Effector memory CD8-positive, alpha-beta T cell (primary cell): Measurements from ENCODE around the gene CCT3.

Source experiments
- ATAC-seq: fragments of 150-1000 bp; cut with Tn5 transposase; replicated peaks from 2 replicates; pipeline ENCODE4 v1.10.0; 2021; ENCODE audit warnings: mild to moderate bottlenecking, moderate library complexity
- DNase-seq, 3 experiments: peaks; one replicate each; pipeline ENCODE4 v3.0.0; 2021
- H3K27ac Mint-ChIP-seq, 2 donors: one replicate each; pipeline ENCODE4 v1.8.0; 2022; ENCODE audit warnings: mild to moderate bottlenecking in 2 of 2, mixed read lengths in 2 of 2, moderate library complexity in 2 of 2
- H3K27me3 Mint-ChIP-seq, 2 donors: one replicate each; pipeline ENCODE4 v1.8.0; 2022; ENCODE audit warnings: mixed read lengths in 2 of 2
- H3K36me3 Mint-ChIP-seq: one replicate; pipeline ENCODE4 v1.8.0; 2022; ENCODE audit warnings: mild to moderate bottlenecking, moderate library complexity, mixed read lengths; ENCODE audit not compliant: insufficient read depth
- H3K4me1 Mint-ChIP-seq, 2 donors: one replicate each; pipeline ENCODE4 v1.8.0; 2022; ENCODE audit warnings: low read depth in 2 of 2, mixed read lengths in 2 of 2
- H3K4me3 Mint-ChIP-seq, 2 donors: one replicate each; pipeline ENCODE4 v1.8.0; 2022; ENCODE audit warnings: mild to moderate bottlenecking in 2 of 2, mixed read lengths in 2 of 2, moderate library complexity in 2 of 2
- H3K9me3 Mint-ChIP-seq, 2 donors: one replicate each; pipeline ENCODE4 v1.8.0; 2022; ENCODE audit warnings: mixed read lengths in 2 of 2

Gene CCT3

GRCh38 chr1:156293098-156293434, 45.0 kb downstream of the CCT3 start:
- peaks cover 12 to 16% of the 10 kb centered on the region in 2 donors for H3K4me1 Mint-ChIP-seq
- no peak for ATAC-seq
- peaks cover 13% of the 10 kb centered on the region for H3K36me3 Mint-ChIP-seq
- no peak overlapping the region for H3K4me3 Mint-ChIP-seq
- peak overlapping the region in 1 of 2 donors; percentile 28 for H3K27ac Mint-ChIP-seq
- no peaks in the 10 kb centered on the region for H3K9me3 Mint-ChIP-seq
- H3K27me3 Mint-ChIP-seq = no peaks in the 10 kb centered on the region
- DNase-seq = no peak

GRCh38 chr1:156291226-156292061, 46.6 kb downstream of the CCT3 start:
- no peaks in the 10 kb centered on the region for H3K27me3 Mint-ChIP-seq
- peaks cover 15% of the 10 kb centered on the region for H3K36me3 Mint-ChIP-seq
- no peak overlapping the region for H3K4me3 Mint-ChIP-seq
- DNase-seq = no peak
- H3K9me3 Mint-ChIP-seq = no peaks in the 10 kb centered on the region
- H3K27ac Mint-ChIP-seq = peak overlapping the region in 1 of 2 donors; percentile 17
- peaks cover 12 to 16% of the 10 kb centered on the region in 2 donors for H3K4me1 Mint-ChIP-seq
- ATAC-seq = peak; percentile 40

- Mint-ChIP-seq H3K4me3 (no peak overlapping the region), H3K27ac (no peak overlapping the region), H3K36me3 (peaks cover 19% of the 10 kb centered on the region), H3K9me3 (no peaks in the 10 kb centered on the region), H3K27me3 (no peaks in the 10 kb centered on the region), H3K4me1 (peaks cover 5 to 11% of the 10 kb centered on the region in 2 donors)
- no peak for ATAC-seq
- DNase-seq = no peak
Measured at GRCh38 chr1:156289857-156290256, 48.2 kb downstream of the CCT3 start.

GRCh38 chr1:156286061-156286460, 52.0 kb downstream of the CCT3 start:
- Mint-ChIP-seq H3K36me3 (peaks cover 25% of the 10 kb centered on the region), H3K4me1 (peaks cover 18 to 26% of the 10 kb centered on the region in 2 donors), H3K9me3 (no peaks in the 10 kb centered on the region), H3K27ac (no peak overlapping the region), H3K4me3 (peak overlapping the region in 1 of 2 donors; percentile 23), H3K27me3 (no peaks in the 10 kb centered on the region)
- DNase-seq (no peak), ATAC-seq (no peak)

- no peak for DNase-seq
- no peak overlapping the region for H3K27ac Mint-ChIP-seq
- peaks cover 25% of the 10 kb centered on the region for H3K36me3 Mint-ChIP-seq
- no peak for ATAC-seq
- H3K9me3 Mint-ChIP-seq = no peaks in the 10 kb centered on the region
- no peaks in the 10 kb centered on the region for H3K27me3 Mint-ChIP-seq
- H3K4me1 Mint-ChIP-seq = peaks cover 23 to 30% of the 10 kb centered on the region in 2 donors
- no peak overlapping the region for H3K4me3 Mint-ChIP-seq
Measured at GRCh38 chr1:156285437-156285836, 52.7 kb downstream of the CCT3 start.

- Mint-ChIP-seq H3K27me3 (no peaks in the 10 kb centered on the region), H3K9me3 (no peaks in the 10 kb centered on the region), H3K36me3 (peaks cover 25% of the 10 kb centered on the region), H3K4me1 (peaks cover 26 to 33% of the 10 kb centered on the region in 2 donors), H3K4me3 (no peak overlapping the region), H3K27ac (no peak overlapping the region)
- DNase-seq = no peak
- no peak for ATAC-seq
Measured at GRCh38 chr1:156284757-156285156, 53.3 kb downstream of the CCT3 start.

GRCh38 chr1:156284112-156284511, 54.0 kb downstream of the CCT3 start, which contains the start of gene TMEM79:
TMEM79 (plus strand) TSS chr1:156284325; CDS start chr1:156285227, 902 bp downstream.
- DNase-seq = no peak
- peak within 1 kb of the TSS; percentile 94 to 98 for H3K27ac Mint-ChIP-seq
- peaks cover 26 to 33% of the 10 kb centered on the region in 2 donors for H3K4me1 Mint-ChIP-seq
- H3K9me3 Mint-ChIP-seq = no peaks in the 10 kb centered on the region
- ATAC-seq = no peak
- H3K4me3 Mint-ChIP-seq = peak within 1 kb of the TSS; percentile 89 to 99
- H3K36me3 Mint-ChIP-seq = peaks cover 25% of the 10 kb centered on the region
- no peaks in the 10 kb centered on the region for H3K27me3 Mint-ChIP-seq

GRCh38 chr1:156283521-156283920, 54.6 kb downstream of the CCT3 start:
- peaks cover 25% of the 10 kb centered on the region for H3K36me3 Mint-ChIP-seq
- DNase-seq (no peak), ATAC-seq (no peak)
- H3K4me1 Mint-ChIP-seq = peaks cover 26 to 33% of the 10 kb centered on the region in 2 donors
- H3K9me3 Mint-ChIP-seq = no peaks in the 10 kb centered on the region
- H3K27me3 Mint-ChIP-seq = no peaks in the 10 kb centered on the region
- H3K4me3 Mint-ChIP-seq = peak overlapping the region; percentile 89 to 99
- H3K27ac Mint-ChIP-seq = peak overlapping the region; percentile 94 to 98

GRCh38 chr1:156282479-156283222, 55.4 kb downstream of the CCT3 start, which contains the start of gene SMG5:
SMG5 (minus strand) TSS chr1:156282825; CDS start chr1:156282680, 145 bp downstream.
- ATAC-seq (peak; percentile 92), DNase-seq (peak; percentile 93)
- peak within 1 kb of the TSS; percentile 89 to 99 for H3K4me3 Mint-ChIP-seq
- peaks cover 32% of the 10 kb centered on the region for H3K36me3 Mint-ChIP-seq
- H3K9me3 Mint-ChIP-seq = no peaks in the 10 kb centered on the region
- H3K27me3 Mint-ChIP-seq = no peaks in the 10 kb centered on the region
- H3K27ac Mint-ChIP-seq = peak within 1 kb of the TSS; percentile 94 to 98
- H3K4me1 Mint-ChIP-seq = peaks cover 26 to 33% of the 10 kb centered on the region in 2 donors

- no peak for ATAC-seq
- peaks cover 38% of the 10 kb centered on the region for H3K36me3 Mint-ChIP-seq
- peaks cover 26 to 33% of the 10 kb centered on the region in 2 donors for H3K4me1 Mint-ChIP-seq
- no peaks in the 10 kb centered on the region for H3K27me3 Mint-ChIP-seq
- no peaks in the 10 kb centered on the region for H3K9me3 Mint-ChIP-seq
- H3K27ac Mint-ChIP-seq = peak overlapping the region; percentile 94 to 98
- DNase-seq = no peak
- peak overlapping the region; percentile 89 to 99 for H3K4me3 Mint-ChIP-seq
Measured at GRCh38 chr1:156281693-156282478, 56.2 kb downstream of the CCT3 start.

GRCh38 chr1:156281281-156281680, 56.8 kb downstream of the CCT3 start:
- DNase-seq (peak in 2 of 3 experiments; percentile 18 to 26), ATAC-seq (peak; percentile 18)
- H3K4me3 Mint-ChIP-seq = peak overlapping the region; percentile 89 to 99
- H3K4me1 Mint-ChIP-seq = peaks cover 26 to 33% of the 10 kb centered on the region in 2 donors
- peak overlapping the region; percentile 94 to 98 for H3K27ac Mint-ChIP-seq
- H3K9me3 Mint-ChIP-seq = no peaks in the 10 kb centered on the region
- H3K36me3 Mint-ChIP-seq = peaks cover 40% of the 10 kb centered on the region
- H3K27me3 Mint-ChIP-seq = no peaks in the 10 kb centered on the region

- Mint-ChIP-seq H3K4me1 (peaks cover 26 to 33% of the 10 kb centered on the region in 2 donors), H3K36me3 (peaks cover 50% of the 10 kb centered on the region), H3K27ac (no peak overlapping the region), H3K27me3 (no peaks in the 10 kb centered on the region), H3K9me3 (no peaks in the 10 kb centered on the region), H3K4me3 (no peak overlapping the region)
- ATAC-seq = no peak
- no peak for DNase-seq
Measured at GRCh38 chr1:156279837-156280236, 58.3 kb downstream of the CCT3 start.

- H3K27ac Mint-ChIP-seq = no peak overlapping the region
- no peaks in the 10 kb centered on the region for H3K27me3 Mint-ChIP-seq
- peaks cover 15 to 16% of the 10 kb centered on the region in 2 donors for H3K4me1 Mint-ChIP-seq
- no peak for DNase-seq
- H3K4me3 Mint-ChIP-seq = no peak overlapping the region
- H3K36me3 Mint-ChIP-seq = peaks cover 69% of the 10 kb centered on the region
- ATAC-seq = no peak
- H3K9me3 Mint-ChIP-seq = no peaks in the 10 kb centered on the region
Measured at GRCh38 chr1:156276966-156277381, 61.1 kb downstream of the CCT3 start.
